NOMO-1 (cell line): ENCODE data around the gene RHOT2.
A peak's percentile ranks its signal among the peaks of the same experiment; 100 is the strongest.

ENCODE experiments used
- DNase-seq, 2 experiments: peaks; one replicate each; lab custom pipeline; 2025; ENCODE audit not compliant: unreplicated experiment in 2 of 2; lab: John Stamatoyannopoulos, UW

Gene RHOT2

DNA sequence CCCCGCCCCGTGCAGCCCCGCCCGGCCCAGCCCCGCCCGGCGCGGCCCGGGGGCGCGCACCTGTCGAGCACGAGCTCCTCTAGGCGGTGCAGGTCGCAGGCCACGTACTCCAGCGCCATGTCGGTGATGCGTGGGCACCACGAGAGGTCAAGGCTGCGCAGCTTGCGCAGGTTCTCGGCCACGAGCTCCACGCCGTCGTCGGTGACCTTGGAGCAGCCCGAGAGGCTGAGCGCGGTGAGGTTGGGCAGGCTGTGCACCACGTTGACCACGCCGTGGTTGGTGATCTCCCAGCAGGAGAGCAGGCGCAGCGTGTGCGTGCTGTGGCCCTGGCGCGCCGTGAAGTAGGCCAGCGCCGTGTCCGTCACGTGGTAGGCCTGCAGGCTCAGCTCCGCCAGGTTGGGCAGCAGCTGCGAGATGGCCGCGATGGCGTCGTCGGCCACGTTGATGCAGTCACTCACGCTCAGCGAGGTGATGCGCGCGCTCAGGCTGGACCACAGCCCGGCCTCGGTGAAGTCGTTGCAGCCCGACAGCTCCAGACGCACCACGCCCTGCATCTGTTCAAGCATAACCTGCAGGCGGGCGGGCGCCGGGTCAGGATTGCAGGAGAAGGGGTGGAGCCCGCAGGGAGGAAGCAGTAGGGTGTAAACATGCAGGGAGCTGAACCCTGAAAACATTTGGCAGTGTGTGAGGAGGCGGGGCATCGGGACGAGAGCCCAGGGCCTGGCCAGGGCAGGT is 27.6 kb downstream of the RHOT2 start:
- peak; percentile 23 to 44 for DNase-seq

DNA sequence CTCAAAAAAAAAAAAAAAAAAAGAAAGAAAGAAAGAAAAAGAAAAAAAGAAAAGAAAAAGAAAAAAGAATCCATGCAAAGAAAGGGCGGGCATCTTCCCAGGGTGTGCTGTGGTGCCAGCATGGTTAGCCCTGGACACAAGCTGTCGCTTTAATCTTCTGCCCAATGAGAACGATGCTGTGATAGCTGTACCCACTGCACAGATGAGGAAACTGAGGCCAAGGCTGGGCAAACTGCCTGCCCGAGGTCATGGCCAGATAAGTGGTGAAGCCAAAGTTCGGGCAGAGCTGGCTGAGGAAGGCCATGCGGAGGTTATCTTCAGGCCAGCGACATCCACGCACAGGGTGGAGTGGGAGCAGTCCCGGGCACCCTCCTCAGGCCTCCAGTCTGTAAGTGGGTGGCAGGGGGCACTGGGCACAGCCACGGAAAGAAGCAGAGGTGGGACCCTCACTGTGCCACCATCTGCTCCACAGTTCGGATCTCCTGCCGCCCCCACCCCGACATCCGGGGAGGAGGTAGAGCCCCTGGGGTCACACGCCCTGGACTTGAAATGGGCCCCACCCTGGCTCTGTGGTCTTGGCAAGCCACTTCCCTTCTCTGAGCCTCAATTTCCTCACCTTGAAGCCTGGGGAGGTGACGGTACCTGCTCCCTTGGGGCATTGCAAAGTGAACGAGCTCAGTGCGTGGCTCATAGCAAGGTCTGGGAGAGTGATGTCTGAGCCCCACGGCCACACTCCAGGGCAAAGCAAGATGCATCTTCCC is 31.2 kb downstream of the RHOT2 start:
- DNase-seq: no peak

DNA sequence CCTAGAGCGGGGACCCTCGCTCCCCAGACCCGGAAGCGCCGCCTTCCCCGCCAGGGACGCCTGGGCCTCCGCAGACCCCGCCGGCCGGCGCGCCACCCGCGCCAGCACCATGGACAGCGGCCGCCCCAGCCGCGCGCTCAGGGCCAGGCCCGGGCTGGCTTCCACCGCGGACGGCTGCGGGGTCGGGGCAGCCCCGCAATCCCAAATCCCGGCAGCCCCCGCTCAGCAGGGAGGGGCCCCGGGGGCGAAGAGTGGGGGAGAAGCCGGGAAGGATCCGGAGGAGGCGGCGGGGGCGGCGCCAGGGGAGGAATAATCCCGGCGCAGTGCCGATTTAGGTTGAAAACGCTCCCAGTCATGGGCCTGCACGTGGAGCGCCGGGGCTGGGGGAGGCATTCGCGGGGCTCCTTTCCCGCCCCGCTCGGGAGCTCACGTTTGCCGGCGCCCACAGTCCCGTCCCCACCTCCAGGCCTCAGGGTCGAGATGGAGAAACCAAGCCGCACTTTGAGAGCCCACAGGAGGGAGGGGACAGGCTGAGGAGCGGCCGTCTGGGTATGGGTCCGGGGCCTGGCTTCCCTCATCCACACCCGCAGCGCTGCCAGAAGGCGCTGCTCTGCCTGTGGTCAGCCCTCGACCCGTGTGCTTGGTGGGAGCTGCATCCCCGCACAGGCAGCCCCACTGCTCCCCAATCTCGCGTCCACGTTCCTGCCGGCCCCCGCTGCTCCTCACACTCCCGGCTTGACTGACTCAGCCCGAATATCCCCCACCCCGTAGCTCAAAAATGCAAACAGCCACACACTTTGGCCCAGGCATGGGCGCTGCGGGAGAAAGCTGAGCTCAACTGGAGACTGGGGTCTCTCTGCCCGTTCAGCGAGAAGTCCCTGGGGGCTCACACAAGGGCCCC is 33.0 kb downstream of the RHOT2 start:
- peak in 1 of 2 experiments; percentile 39 for DNase-seq

DNA sequence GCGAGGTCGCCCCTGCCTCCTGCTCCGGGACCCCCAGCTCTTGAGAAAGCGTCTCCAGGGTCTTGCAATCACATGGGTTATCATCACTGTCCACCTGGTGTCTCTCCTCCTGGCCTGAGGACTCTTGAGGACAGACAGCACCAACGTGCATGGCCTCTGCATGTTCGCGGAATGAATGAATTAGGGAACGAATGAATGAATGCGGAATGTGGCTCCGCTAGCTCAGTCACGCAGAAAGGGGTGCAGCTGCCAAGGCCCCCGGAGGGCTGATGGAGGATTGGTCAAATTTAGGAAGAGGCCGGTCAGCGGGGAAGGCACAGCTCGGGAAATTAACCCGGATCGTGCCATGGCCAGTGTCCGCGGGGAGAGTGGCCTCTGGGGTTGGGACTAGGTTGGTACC is 34.4 kb downstream of the RHOT2 start:
- DNase-seq: no peak

DNA sequence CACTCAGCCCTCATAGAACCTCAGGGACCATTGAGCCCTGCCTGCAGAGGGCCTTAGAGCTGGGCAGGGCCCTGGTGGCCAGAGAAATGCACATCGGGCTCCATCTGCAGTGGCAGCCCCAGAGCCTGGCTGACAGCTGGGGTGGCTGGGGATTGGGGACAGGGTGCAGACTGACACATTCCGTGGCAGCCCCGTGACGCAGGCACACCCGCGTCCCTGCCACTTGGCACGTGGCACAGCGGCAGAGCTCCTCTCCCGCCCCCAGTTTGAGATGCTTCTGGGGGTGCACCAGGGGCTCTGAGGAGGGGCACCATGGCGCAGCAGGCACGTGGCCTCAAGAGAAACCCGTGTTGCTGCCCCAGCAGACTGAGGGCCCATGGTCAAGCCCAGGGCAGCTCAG is 35.5 kb downstream of the RHOT2 start:
- DNase-seq: no peak

DNA sequence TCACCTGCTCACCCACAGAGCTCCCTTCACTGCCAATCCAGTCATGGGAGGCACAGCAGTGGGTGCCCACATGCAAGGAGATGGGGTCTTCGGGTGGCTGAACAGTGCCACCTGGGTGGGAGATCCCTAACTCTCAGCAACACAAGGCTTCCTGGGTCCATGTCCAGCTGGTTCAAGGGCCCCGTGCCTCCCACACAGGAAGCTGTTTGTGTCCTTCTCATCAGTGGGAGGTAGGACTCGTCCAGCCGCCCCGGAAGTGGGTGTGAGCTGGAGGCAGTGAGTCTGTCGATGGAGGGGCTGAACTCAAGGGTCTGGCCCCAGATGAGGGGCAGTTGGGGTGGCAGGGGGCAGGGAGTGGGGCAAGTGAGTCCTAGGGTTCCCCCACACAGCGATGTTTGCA is 36.1 kb downstream of the RHOT2 start:
- DNase-seq: no peak

DNA sequence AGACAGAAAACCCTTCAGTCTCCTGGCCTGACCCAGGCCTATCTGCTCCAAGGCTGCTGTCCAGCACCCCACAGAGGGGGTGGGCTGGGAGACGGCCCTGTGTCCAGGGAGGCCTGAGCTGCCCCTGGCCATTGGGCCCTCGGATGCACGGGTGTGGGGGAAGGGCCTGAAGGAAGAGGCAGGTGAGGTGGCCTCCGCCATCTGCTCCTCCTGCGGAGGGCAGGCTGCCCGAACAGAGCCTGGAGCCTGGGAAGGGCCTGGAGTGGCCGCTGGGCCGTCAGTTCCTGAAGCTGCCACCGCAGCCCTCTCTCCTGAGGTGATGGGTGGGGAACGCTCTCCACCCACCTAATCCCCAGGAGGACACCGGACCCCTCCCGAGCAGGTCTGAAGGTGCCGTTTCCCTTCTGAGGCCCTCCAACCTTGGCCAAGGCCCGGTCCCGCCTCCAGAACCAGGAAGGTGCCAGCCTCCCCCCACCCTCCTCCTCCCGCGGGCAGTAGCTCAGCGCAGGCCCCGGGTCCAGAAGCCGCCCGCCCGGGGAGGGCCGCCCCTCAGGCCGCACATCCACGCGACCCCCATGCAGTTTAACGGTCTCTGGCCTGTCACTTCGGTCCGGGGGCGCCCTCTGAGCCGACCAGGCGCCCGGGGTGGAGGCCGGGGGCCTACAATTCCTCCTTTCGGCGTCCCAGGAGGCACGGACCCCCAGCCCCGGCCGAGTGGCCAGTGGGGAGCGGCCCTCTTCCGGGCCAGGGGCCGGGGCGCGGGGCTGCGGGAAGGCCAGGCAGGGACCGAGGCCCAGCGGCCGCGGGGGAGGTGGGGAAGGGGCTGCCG is 36.8 kb downstream of the RHOT2 start:
- no peak for DNase-seq

DNA sequence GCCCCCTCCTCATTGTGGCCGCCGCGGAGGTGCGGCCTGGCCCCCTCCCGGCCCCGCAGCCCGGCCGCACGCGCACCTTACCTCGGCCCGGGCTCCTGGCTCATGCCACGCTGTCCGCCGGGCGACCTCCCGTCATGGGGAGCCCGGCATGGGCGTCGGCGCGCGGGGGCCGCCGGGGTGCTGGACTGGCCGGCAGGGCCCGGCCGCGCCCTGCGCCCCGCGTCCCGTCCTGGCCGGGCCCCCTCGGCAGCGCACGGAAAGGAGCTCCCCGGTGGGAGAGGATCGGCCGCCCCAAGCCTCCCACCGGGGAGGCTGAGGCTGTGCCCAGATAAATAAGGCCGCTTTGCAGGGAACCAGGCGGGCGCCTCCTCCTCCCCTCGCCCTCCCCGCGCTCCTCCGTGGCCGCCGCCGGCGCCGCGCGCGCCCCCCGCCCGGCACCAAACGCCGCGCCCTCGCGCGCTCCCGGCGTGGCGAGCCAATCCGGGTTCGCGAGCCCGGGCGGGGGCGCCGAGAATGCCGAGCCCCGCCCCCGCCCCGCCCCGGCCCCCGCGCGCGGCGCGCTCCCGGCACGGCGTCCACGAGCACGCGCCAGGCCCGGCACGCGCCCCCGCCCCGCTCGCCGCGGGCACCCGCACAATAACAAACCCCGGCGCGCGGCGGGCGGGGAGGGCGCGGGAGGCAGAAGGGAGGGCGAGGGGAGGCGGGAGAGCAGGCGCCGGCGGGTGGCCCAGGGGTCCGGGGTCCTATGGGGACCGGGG is 37.7 kb downstream of the RHOT2 start, which contains the start of gene FBXL16:
Gene FBXL16 (minus strand): TSS at position 371 of the 758 bp plus-strand sequence. CDS start 8,396 bp downstream, outside the sequence.
- DNase-seq: no peak

DNA sequence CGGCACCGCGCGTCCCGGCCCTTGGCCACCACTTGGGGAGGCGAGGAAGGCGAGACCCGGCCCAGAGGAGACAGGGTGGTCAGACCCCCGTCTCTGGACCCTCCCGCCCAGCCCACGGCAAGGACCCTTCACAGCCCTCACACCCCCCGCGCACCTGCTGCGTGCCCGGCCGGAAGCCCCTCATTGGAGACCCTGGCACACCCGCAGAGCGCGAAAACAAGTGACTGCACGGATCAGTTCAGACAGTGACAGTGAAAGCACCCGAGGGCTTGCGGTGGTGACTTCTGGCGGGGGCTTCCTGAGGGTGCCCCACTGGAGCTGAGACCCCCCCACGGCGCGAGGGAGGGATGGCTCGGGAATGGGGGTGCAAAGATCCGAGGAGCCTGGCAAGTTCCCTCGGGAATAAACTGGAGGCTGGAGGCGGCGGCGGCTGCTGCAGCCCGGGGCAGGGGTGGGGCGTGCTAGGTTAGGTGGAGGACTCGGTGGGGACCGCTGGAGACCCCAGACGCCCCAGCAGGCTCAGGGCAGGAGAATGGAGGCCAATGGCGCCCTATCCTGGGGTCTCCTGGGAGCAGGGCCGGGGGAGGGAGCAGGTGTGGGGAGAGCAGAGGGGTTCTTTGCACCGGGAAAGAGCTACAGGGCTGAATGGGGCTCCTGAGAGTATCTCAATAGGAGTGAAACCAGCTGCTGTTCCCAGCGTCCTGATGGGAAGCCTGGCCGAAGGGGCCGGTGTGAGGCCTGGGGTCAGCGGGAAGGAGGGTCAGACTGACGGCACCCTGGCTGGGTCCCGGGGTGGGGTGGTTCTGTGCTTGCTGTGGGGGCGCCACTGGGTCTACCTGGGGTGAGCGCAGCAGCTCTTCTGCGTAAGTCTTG is 38.5 kb downstream of the RHOT2 start:
- no peak for DNase-seq

DNA sequence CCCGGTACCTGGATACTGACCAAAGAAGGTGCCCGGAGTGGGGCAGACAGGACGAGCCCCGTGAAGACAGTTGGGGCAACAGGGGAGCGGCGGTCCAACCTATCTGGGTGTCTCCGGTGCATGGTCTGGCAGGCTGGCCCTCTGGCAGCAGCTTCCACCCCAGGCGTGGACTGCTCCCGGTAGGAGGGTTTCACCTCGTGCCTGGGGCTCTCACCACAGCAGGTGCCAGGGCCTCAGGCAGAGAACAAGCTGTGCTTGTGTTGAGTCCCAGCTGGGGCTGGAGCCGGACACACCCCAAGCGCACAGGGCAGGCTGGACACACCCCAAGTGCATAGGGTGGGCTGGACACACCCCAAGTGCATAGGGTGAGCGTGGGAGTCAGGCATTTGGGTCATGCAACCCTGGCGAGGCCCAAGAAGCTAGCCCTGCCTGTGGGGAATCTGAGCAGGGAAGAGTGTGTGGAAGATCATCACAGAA is 39.2 kb downstream of the RHOT2 start:
- DNase-seq: no peak

DNA sequence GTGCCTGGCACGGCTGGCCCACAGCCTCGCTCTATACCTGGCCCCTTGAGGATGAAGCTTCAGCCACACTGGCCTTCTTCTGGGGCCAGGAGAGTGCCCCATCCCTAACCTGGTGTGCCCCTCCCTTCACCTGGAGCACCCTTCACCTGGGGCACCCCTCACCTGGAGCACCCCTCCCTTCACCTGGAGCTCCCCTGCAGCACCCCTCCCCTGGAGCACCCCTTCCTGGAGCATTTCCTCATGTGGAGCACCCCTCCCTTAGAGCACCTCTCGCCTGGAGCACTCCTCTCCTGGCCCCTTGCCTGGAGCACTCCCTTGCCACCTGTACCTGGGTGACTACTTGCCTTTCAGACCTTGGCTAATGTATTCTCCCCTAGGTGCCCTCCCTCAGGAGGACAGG is 40.1 kb downstream of the RHOT2 start:
- DNase-seq: no peak

DNA sequence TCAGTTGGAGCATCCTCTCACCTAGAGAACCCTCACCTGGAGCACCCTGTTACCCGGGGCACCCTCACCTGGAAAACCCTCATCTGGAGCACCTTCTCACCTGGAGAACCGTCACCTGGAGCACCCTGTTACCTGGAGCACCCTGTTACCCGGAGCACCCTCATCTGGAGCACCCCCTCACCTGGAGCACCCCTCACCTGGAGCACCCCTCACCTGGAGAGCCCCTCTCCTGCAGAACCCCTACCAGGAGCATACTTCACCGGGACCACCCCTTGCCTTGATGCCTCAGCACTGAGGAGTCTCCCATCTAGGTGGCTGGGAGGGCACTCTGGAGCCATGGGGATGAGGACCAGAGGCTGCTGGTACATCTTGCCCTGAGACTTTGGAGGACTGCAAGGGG is 41.0 kb downstream of the RHOT2 start:
- no peak for DNase-seq

DNA sequence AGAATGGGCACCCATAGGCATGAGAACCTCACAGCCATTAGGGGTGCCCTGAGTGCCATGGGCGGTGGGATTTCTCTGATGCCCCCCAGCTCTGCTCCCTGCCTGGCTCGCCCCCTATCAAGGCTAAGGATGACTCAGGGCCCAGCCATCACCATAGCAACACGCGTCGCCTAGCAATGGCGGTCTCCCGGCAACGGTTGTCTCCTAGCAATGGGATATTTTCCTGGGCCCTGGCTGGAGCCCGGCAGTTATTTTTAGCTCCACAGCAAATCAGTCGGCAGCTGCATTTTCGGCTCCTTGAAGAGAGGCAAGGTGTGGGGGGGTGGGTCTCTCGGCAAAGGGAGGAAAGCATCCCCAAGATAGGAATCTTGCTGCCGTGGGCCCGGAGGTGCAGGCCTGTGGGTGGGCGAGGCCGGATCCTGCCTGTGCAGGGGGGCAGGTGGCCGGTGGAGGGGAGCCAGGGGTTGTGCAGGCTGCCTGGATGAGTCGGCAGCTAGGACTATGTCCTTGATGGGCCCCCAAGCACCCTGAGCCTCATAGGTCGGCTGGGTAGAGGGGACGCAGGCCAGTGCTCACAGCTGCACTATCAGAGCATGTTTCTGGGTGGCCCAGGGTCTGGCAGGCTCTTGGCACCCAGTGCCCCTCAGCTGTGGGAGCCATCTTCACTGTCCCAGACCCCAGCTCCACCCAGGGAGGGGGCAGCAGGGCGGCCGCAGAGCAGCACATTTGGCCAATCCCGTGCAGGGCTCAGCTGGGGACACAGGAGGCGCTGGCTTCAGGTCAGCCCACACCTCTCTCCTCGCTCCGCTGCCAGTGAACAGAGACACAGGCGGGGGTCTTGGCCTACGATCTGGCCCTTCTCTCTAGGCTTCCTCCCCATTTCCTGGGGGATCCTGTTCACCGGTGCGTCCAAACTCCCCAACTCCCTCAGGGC is 41.9 kb downstream of the RHOT2 start:
- DNase-seq: no peak

DNA sequence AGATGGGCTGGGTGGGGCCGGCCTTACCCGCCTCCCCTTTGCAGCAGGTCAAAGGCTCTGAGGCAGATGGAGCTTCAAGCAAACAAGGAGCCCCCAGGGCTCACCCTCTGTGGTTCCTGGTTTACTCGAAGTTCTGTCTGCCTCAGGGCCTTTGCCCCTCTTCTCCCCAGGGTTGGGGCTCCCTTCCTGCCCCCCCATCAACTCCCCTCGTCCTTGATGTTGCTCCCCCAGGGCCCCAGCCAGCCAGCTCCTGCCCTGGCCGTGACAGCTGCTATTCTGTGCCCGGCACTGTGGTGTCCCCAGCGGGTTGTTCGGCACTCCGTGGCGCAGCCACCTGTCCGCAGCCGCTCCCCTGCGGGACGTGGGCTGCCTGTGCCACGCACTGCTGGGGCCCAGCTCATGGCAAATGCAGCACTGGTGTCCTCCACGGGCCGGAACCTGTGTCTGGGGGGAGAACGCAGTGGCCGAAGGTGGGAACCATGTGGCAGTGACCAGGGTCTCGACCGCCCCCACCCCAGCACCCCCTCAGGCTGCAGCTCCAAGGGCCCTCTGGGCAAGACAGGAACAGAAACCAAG is 42.7 kb downstream of the RHOT2 start:
- DNase-seq: no peak

DNA sequence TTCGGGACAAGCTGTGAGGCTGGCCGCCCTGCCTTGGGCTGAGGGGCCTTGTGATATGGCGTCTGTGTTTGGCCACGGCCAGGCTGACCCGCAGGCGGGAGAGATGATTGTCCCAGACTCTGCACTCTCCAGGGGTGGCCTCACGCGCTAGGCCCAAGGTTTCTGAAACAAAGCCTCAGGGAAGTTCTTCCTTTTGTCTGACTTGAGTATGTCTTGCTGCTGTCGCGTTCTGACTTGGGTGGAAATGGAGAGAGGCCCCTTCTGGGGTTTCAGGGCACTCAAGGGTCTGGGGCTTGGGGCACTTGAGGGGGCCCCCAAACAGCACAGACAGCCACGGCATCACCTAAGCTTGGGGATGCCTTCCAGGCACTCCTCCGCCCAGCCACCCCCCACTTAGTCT is 43.2 kb downstream of the RHOT2 start:
- no peak for DNase-seq

DNA sequence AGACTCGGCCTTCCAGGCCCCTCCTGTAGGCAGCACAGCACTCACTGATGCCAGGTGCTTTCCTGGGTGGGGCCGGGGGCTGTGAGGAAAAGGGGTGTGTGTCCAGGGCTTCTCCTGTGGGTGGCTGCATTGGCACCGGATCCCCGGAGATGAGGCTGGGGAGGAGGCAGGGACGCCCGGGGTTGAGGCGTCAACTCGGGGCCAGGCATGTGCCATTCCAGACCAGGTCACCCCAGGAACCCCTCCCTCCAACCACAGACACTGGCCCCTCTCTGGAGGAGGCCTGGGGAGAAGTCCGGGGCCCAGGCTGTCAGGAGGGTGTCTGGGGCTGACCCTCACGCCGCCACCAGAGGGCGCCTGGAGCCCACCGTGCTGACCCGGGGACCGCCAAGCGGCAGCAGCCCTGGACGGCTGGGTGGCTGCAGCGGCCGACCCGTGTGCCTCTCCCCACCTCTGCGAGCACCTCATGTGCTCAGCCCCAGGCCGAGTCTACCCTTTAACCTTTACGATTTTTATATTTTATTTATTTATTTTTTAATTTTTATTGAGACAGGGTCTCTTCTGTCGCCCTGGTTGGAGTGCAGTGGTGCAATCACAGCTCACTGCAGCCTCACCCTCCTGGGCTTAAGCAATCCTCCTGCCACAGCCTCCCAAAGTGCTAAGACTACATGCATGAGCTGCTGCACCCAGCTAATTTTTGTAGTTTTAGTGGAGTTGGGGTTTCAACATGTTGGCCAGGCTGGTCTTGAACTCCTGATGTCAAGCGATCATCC is 43.8 kb downstream of the RHOT2 start:
- DNase-seq: peak; percentile 62 to 65
